Endothelial cell of umbilical vein (primary cell): ENCODE results near the gene PDE4B. TPM values are rescaled to one million over a fixed set of nuclear protein-coding genes. Genes with fewer than 3 reads are reported as not detected.

Source experiments
- BruUV-seq: library from RNA; stranded (reverse); fragments of 400-500 nt; replicated peaks from 2 replicates; lab custom pipeline; 2021; lab: Mats Ljungman, UMichigan
- CTCF ChIA-PET: fragments of 300-600, 350-600 bp; sonication (Branson Sonifier 250); formaldehyde crosslinking; loops from one replicate; lab custom pipeline; 2021; ENCODE audit warnings: antibody characterized with exemption, inconsistent platforms; lab: Charles Lee
- POLR2A ChIA-PET: fragments of 300-600, 350-600 bp; sonication (Branson Sonifier 250); formaldehyde crosslinking; loops from one replicate; lab custom pipeline; 2021; ENCODE audit warnings: antibody characterized with exemption, inconsistent platforms; lab: Charles Lee
- DNase-seq: peaks from one replicate; pipeline ENCODE4 v3.0.0-alpha.2; 2011; ENCODE audit warnings: low read depth, low spot score
- FAIRE-seq: peaks from 2 replicates; lab custom pipeline; 2011; peaks lifted over from hg19 to GRCh38; lab: Jason Lieb, UNC
- H2AFZ ChIP-seq: 2 replicates; pipeline ENCODE4 v1.6.0; 2012; ENCODE audit warnings: low read depth, low read length, control low read depth, inconsistent platforms
- H3K27ac ChIP-seq: 2 replicates; pipeline ENCODE4 v1.5.1; 2011; ENCODE audit warnings: low read depth, mild to moderate bottlenecking, control low read depth, low read length, moderate library complexity; ENCODE audit not compliant: insufficient read depth
- H3K27me3 ChIP-seq, 2 experiments: 2 replicates each; pipeline versions ENCODE4 v1.6.0 to v1.6.1; 2011; ENCODE audit warnings: low read length in 2 of 2, mixed read lengths in 1 of 2; ENCODE audit not compliant: control insufficient read depth in 2 of 2, insufficient read depth in 2 of 2
- H3K36me3 ChIP-seq, 2 experiments: 2 replicates in 1 of 2; 3 replicates in 1 of 2; pipeline ENCODE4 v1.5.1; 2011; ENCODE audit warnings: low read length in 2 of 2, mild to moderate bottlenecking in 1 of 2, moderate library complexity in 1 of 2; ENCODE audit not compliant: control insufficient read depth in 2 of 2, insufficient read depth in 2 of 2; ENCODE audit errors: extremely low read depth in 1 of 2
- H3K4me1 ChIP-seq: 3 replicates; pipeline ENCODE4 v1.5.1; 2011; ENCODE audit warnings: mild to moderate bottlenecking, low read length; ENCODE audit not compliant: control insufficient read depth, insufficient read depth; ENCODE audit errors: extremely low read depth
- H3K4me2 ChIP-seq: 2 replicates; pipeline ENCODE4 v1.6.1; 2011; ENCODE audit warnings: low read length, control low read depth, mixed read lengths; ENCODE audit not compliant: insufficient read depth
- H3K4me3 ChIP-seq, 3 experiments: fragments of 200-600 bp in 1 of 3; sonication (generic), shearing (Covaris generic) in 1 of 3; replicated peaks in 1 of 3; 2 replicates each; pipeline ENCODE4 v1.5.1; 2011 to 2016; ENCODE audit warnings: control low read depth in 3 of 3, low read length in 3 of 3, mild to moderate bottlenecking in 2 of 3, inconsistent platforms in 1 of 3, low read depth in 1 of 3, moderate library complexity in 1 of 3; ENCODE audit not compliant: insufficient read depth in 1 of 3
- H3K79me2 ChIP-seq: 2 replicates; pipeline ENCODE4 v1.6.0; 2012; ENCODE audit warnings: low read length, inconsistent platforms; ENCODE audit not compliant: control insufficient read depth, insufficient read depth
- H3K9ac ChIP-seq: replicated peaks from 2 replicates; pipeline ENCODE3; 2011; ENCODE audit warnings: low read length, control low read depth; ENCODE audit not compliant: insufficient read depth; ENCODE audit errors: extremely low read depth
- H3K9me1 ChIP-seq: replicated peaks from 3 replicates; pipeline ENCODE4 v1.6.0; 2011; ENCODE audit warnings: mild to moderate bottlenecking, low read length; ENCODE audit not compliant: control insufficient read depth, insufficient read depth; ENCODE audit errors: extremely low read depth
- H3K9me3 ChIP-seq: replicated peaks from 2 replicates; pipeline ENCODE4 v1.5.1; 2012; ENCODE audit warnings: low read length, inconsistent platforms; ENCODE audit not compliant: control insufficient read depth, insufficient read depth
- H4K20me1 ChIP-seq: replicated peaks from 2 replicates; pipeline ENCODE3; 2011; ENCODE audit warnings: mild to moderate bottlenecking, low read length; ENCODE audit not compliant: control insufficient read depth, insufficient read depth; ENCODE audit errors: extremely low read depth
- EZH2 ChIP-seq: IDR thresholded peaks from 2 replicates; pipeline ENCODE4 v1.6.1; 2012; ENCODE audit warnings: borderline replicate concordance, low read depth, mild to moderate bottlenecking, moderate library complexity, low read length, inconsistent platforms; ENCODE audit not compliant: severe bottlenecking
- FOS ChIP-seq: IDR thresholded peaks from 2 replicates; pipeline ENCODE4 v1.6.1; 2011; ENCODE audit warnings: mild to moderate bottlenecking, low read length, moderate library complexity, borderline replicate concordance; ENCODE audit not compliant: insufficient read depth
- GATA2 ChIP-seq: IDR thresholded peaks from 2 replicates; pipeline ENCODE4 v1.7.0; 2011; ENCODE audit warnings: low read depth, mild to moderate bottlenecking, moderate library complexity, mixed read lengths, low read length; ENCODE audit not compliant: insufficient read length, insufficient read depth
- JUN ChIP-seq: IDR thresholded peaks from 2 replicates; pipeline ENCODE4 v1.6.1; 2011; ENCODE audit warnings: borderline replicate concordance, low read depth; ENCODE audit not compliant: insufficient read length, insufficient read depth
- MAX ChIP-seq: IDR thresholded peaks from 2 replicates; pipeline ENCODE4 v1.6.1; 2011; ENCODE audit not compliant: insufficient read depth, insufficient read length
- MYC ChIP-seq: IDR thresholded peaks from one replicate; pipeline ENCODE4 v1.6.1; 2011; ENCODE audit warnings: mild to moderate bottlenecking, low read depth, low read length
- POLR2A ChIP-seq: IDR thresholded peaks from 2 replicates; pipeline ENCODE4 v1.6.1; 2012; ENCODE audit warnings: low read depth, mild to moderate bottlenecking, control low read depth, low read length
- POLR2AphosphoS5 ChIP-seq: IDR thresholded peaks from 2 replicates; pipeline ENCODE4 v1.6.1; 2012; ENCODE audit warnings: low read depth, mild to moderate bottlenecking, control low read depth, low read length, moderate library complexity; ENCODE audit not compliant: insufficient read depth
- dilution Hi-C: fragments of 300-500 bp; cut with MboI; formaldehyde crosslinking; loops from one replicate; pipeline ENCODE4 v1.15.0; 2019; ENCODE audit warnings: low sequenced_read_pairs; ENCODE audit not compliant: extremely low pct_ligation_motif_present
- intact Hi-C: fragments of 100-400 bp; cut with micrococcal nuclease; formaldehyde crosslinking; loops from one replicate; pipeline ENCODE4 v1.10.0; 2022
- polyA plus RNA-seq, 4 experiments: library from polyadenylated mRNA; depleted of rRNA in 3 of 4; stranded (reverse) in 3 of 4; unstranded in 1 of 4; fragments of >200 nt; gene quantifications; 2 replicates each; pipeline versions ENCODE4 v1.2.1 to v1.2.3, GENCODE V29; 2011 to 2012; ENCODE audit warnings: missing spikeins in 1 of 4
- total RNA-seq: library from RNA; stranded (reverse); gene quantifications from 2 replicates; pipeline ENCODE4 v1.2.3, GENCODE V29; 2021
- TF ChIP-seq, protein P1 (sequence below), 2 donors: IDR thresholded peaks; 1 replicate in 1 of 2; 2 replicates in 1 of 2; pipeline ENCODE4 v1.5.1; 2011; ENCODE audit warnings: low read length in 2 of 2, mild to moderate bottlenecking in 2 of 2, moderate library complexity in 2 of 2, control low read depth in 1 of 2, inconsistent platforms in 1 of 2, low read depth in 1 of 2; ENCODE audit not compliant: insufficient read depth in 1 of 2; ENCODE audit errors: extremely low read depth in 1 of 2

The PDE4B gene
- total and polyA plus RNA-seq, 2 donors (not counting 3 experiments of a cell fraction or from before 2014, with no cell fraction given) = 63.5 to 69.8 TPM

- Histone ChIP-seq H3K4me3 (no peak overlapping the region), H3K4me2 (no peak overlapping the region), H3K27me3 (no peaks in the 10 kb centered on the region), H3K79me2 (no peaks in the 10 kb centered on the region), H3K4me1 (no peaks in the 10 kb centered on the region), H3K27ac (no peak overlapping the region), H2AFZ (no peak overlapping the region), H4K20me1 (no peaks in the 10 kb centered on the region), H3K9ac (no peak overlapping the region), H3K36me3 (no peaks in the 10 kb centered on the region), H3K9me3 (no peaks in the 10 kb centered on the region), H3K9me1 (no peaks in the 10 kb centered on the region)
- FAIRE-seq (no peak), DNase-seq (no peak)
- ChIA-PET POLR2A (no interaction called here), CTCF (interaction anchor here (0.8 kb wide), 1 partner anchor 9 kb away, joined by 3 read pairs; no protein-coding TSS in a partner anchor)
- no TSS peak for BruUV-seq
- intact Hi-C loops = no loop called here
- dilution Hi-C loops = no loop called here
- no peak for TF ChIP-seq GATA2
- no peak for TF ChIP-seq FOS
- TF ChIP-seq, protein P1, sequence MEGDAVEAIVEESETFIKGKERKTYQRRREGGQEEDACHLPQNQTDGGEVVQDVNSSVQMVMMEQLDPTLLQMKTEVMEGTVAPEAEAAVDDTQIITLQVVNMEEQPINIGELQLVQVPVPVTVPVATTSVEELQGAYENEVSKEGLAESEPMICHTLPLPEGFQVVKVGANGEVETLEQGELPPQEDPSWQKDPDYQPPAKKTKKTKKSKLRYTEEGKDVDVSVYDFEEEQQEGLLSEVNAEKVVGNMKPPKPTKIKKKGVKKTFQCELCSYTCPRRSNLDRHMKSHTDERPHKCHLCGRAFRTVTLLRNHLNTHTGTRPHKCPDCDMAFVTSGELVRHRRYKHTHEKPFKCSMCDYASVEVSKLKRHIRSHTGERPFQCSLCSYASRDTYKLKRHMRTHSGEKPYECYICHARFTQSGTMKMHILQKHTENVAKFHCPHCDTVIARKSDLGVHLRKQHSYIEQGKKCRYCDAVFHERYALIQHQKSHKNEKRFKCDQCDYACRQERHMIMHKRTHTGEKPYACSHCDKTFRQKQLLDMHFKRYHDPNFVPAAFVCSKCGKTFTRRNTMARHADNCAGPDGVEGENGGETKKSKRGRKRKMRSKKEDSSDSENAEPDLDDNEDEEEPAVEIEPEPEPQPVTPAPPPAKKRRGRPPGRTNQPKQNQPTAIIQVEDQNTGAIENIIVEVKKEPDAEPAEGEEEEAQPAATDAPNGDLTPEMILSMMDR (IDR thresholded peaks at IDR 0.05; ENCODE audit: extremely low read depth in 1 of 2, insufficient read depth in 1 of 2, low read depth in 1 of 2, low read length in 2 of 2) = no peak
- no peak for TF ChIP-seq MAX
- TF ChIP-seq JUN = no peak
- no peak for TF ChIP-seq POLR2AphosphoS5
- no peak for TF ChIP-seq POLR2A
- no peak for TF ChIP-seq EZH2
- TF ChIP-seq MYC = no peak
These were observed 602.7 kb downstream of the PDE4B start for GRCh38 chr1:66395202-66396061.
